Tibial nerve (tissue), 4 donors: Measurements from ENCODE around the gene SPATC1L. TPM values are rescaled to one million over a fixed set of nuclear protein-coding genes. Genes with fewer than 3 reads are reported as not detected.

Experiments used
- DNase-seq, 2 donors: peaks; one replicate each; pipeline ENCODE4 v3.0.0-alpha.2; 2019; ENCODE audit warnings: low spot score in 2 of 2
- H3K27ac ChIP-seq, 4 donors: fragments of 200-600 bp; sonication (generic) in 3 of 4; one replicate each; pipeline ENCODE4 v1.5.1; 2017 to 2019; ENCODE audit warnings: mild to moderate bottlenecking in 1 of 4
- H3K27me3 ChIP-seq, 2 donors: fragments of 200-600 bp; sonication (generic) in 1 of 2; one replicate each; pipeline versions ENCODE4 v1.5.1 to v1.6.0; 2017 to 2019
- H3K36me3 ChIP-seq, 3 donors: fragments of 200-600 bp; sonication (generic); one replicate each; pipeline ENCODE4 v1.5.1; 2018 to 2019
- H3K4me1 ChIP-seq, 4 donors: fragments of 200-600 bp; sonication (generic) in 3 of 4; one replicate each; pipeline ENCODE4 v1.5.1; 2017 to 2019
- H3K4me3 ChIP-seq, 4 donors: fragments of 200-600 bp; sonication (generic) in 3 of 4; one replicate each; pipeline ENCODE4 v1.5.1; 2017 to 2019; ENCODE audit warnings: mild to moderate bottlenecking in 1 of 4, moderate library complexity in 1 of 4
- H3K9me3 ChIP-seq, 4 donors: fragments of 200-600 bp; sonication (generic) in 3 of 4; one replicate each; pipeline ENCODE4 v1.5.1; 2017 to 2019
- EP300 ChIP-seq, 2 donors: sonication (generic); formaldehyde crosslinking; IDR thresholded peaks; one replicate each; pipeline ENCODE4 v1.6.1; 2017; ENCODE audit warnings: antibody characterized with exemption in 2 of 2, mild to moderate bottlenecking in 1 of 2
- POLR2A ChIP-seq, 2 donors: fragments of 450-650 bp; IDR thresholded peaks; one replicate each; pipeline ENCODE4 v1.6.1; 2017; ENCODE audit warnings: antibody characterized with exemption in 2 of 2, mild to moderate bottlenecking in 2 of 2, moderate library complexity in 2 of 2
- WGBS, 2 donors: methylation state at CpG; one replicate each; pipeline ENCODE4 v1.1.5; 2018; 5-methylcytosine and 5-hydroxymethylcytosine counted together
- total RNA-seq, 4 donors: library from RNA; depleted of rRNA; stranded (reverse); fragments of >200 nt; gene quantifications; one replicate each; pipeline ENCODE4 v1.1.0, GENCODE V29; 2016
- TF ChIP-seq, protein P1 (sequence below), 5 experiments: fragments of 200-600 bp in 3 of 5; fragments of 450-650 bp in 2 of 5; sonication (generic) in 3 of 5; IDR thresholded peaks; one replicate each; pipeline ENCODE4 v1.5.1; 2016 to 2019; ENCODE audit warnings: antibody characterized with exemption in 5 of 5, mild to moderate bottlenecking in 3 of 5, moderate library complexity in 2 of 5

Gene SPATC1L
- total RNA-seq, 4 donors from 2014 or later = 4.5 to 12.9 (median 8.0) TPM

DNA sequence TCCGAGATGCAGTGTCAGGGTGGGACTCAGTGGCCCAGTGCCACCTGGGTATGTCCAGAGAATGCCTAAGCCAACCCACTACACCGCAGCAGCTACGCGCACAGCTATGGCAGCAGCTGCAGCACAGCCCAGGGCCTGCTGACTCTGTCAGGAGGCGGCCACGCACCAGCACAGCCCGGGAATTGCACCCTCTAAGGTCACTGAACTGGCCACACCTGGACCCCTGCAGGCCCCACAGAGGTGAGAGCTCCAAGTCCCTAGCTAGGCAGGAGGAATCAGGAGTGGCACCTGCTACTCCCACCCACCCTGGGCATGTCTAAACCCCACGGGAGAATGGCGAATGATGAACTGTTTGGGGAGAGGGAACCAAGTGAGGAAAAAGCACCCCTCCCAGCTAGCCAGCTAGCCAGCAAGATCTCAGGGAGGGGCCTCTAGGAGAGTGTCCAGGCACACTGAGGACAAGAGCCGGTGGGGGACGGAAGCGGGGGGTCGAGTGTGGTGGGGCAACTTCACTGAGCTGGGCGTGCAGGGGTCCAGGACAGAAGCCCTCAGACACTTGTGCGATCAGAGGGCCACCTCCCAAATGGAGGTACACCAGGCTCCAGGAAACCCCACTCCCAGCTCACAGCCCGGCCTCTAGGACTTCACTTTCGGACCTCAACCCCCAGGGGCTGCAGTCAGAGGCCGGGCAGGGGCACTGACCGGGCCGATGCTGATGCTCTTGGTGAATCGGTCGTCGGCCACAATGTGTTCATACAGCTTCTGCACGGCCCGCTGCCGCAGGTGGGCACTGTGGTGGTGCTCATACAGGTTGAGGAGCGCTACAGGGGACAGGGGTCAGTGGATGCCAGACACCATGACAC lies 30.4 kb upstream of the SPATC1L start:
- Histone ChIP-seq H3K9me3 (no peaks in the 10 kb centered on the region), H3K27ac (no peak overlapping the region), H3K36me3 (peaks cover 0 to 94% (median 12%) of the 10 kb centered on the region in 3 donors), H3K4me3 (no peak overlapping the region), H3K27me3 (no peaks in the 10 kb centered on the region), H3K4me1 (no peaks in the 10 kb centered on the region)
- WGBS, 2 donors = 87 to 90% methylated on average over 20 to 27 of the region's 27 CpGs
- no peak for TF ChIP-seq POLR2A (IDR thresholded peaks at IDR 0.05)
- TF ChIP-seq EP300 (IDR thresholded peaks at IDR 0.05) = no peak
- TF ChIP-seq, protein P1, sequence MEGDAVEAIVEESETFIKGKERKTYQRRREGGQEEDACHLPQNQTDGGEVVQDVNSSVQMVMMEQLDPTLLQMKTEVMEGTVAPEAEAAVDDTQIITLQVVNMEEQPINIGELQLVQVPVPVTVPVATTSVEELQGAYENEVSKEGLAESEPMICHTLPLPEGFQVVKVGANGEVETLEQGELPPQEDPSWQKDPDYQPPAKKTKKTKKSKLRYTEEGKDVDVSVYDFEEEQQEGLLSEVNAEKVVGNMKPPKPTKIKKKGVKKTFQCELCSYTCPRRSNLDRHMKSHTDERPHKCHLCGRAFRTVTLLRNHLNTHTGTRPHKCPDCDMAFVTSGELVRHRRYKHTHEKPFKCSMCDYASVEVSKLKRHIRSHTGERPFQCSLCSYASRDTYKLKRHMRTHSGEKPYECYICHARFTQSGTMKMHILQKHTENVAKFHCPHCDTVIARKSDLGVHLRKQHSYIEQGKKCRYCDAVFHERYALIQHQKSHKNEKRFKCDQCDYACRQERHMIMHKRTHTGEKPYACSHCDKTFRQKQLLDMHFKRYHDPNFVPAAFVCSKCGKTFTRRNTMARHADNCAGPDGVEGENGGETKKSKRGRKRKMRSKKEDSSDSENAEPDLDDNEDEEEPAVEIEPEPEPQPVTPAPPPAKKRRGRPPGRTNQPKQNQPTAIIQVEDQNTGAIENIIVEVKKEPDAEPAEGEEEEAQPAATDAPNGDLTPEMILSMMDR (IDR thresholded peaks at IDR 0.05) = no peak
- no peak for DNase-seq

DNA sequence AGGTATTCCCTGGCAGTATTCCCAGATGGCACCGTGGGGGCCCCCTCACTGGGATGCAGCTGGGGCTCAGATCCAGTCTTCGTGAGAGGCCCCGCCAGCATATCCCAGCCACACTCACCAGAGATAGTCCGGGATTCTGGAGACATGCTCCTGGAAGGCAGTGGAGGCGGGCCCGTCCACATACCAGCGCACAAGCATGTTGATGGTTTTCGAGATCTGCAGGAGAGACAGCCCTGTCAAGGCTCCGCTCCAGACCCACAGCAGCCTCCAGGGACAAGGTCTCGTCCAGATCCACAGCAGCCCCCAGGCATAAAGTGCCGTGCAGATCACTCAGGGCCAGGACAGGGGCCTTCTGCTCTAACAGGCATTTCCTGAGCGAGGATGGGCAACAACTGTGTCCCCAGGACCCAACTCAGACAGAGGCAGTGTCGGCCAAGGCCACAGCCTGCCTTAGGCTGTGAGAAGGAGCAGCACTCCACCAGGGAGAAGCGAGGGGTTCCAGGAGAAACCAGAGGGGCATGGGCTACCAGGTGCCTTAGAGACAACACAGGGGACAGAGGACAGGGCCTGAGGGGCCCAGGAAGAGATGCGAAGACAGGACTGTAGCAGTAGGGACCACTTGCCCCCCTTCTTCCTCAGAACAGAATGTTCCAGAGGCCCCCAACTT lies 29.5 kb upstream of the SPATC1L start:
- Histone ChIP-seq H3K27me3 (no peaks in the 10 kb centered on the region), H3K36me3 (peaks cover 0 to 94% (median 12%) of the 10 kb centered on the region in 3 donors), H3K27ac (no peak overlapping the region), H3K9me3 (no peaks in the 10 kb centered on the region), H3K4me1 (no peaks in the 10 kb centered on the region), H3K4me3 (no peak overlapping the region)
- DNase-seq = no peak
- TF ChIP-seq POLR2A (IDR thresholded peaks at IDR 0.05) = no peak
- TF ChIP-seq, protein P1 (IDR thresholded peaks at IDR 0.05) = no peak
- TF ChIP-seq EP300 (IDR thresholded peaks at IDR 0.05) = no peak
- WGBS, 2 donors = 87 to 88% methylated on average over 12 to 15 of the region's 15 CpGs

DNA sequence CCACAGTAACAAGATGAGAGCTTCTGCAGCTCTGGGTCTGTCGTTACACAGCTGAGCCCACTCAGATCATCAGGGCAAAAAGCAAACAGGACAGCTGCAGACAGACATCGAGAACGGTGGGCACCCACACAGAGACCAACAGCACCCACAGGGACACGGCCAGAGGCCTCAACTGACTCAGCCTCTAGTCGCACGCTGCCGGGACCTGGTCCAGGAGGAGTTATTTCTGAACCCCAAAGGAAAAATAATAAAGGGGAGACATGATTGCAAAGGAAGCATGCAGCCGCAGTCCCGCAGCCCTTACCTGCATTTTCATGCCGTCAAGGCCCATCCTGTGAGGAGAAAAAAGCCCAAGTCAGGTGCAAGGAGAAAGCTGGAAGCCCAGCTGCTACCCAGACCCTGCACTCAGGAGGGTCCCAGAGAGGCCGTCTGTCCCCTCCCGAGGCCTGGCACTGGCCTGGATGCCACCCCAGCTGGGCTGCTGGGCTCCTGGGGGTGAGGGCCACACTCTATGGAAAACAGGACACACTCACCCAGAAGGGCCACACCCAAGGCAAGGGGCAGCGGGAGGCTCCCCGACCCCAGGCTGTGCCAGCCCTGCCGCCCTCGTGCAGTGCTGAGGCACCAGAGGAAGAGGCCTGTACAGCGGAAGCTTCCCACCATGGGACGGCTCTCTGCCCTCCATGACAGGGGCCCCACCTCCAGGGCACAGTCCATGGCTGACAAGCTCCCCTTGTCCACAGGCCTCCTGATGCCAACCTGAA lies 28.6 kb upstream of the SPATC1L start:
- H3K27ac ChIP-seq = no peak overlapping the region
- WGBS, 2 donors = 90% methylated on average over 18 of the region's 18 CpGs
- no peak for TF ChIP-seq POLR2A (IDR thresholded peaks at IDR 0.05)
- no peak for TF ChIP-seq EP300 (IDR thresholded peaks at IDR 0.05)
- TF ChIP-seq, protein P1 (IDR thresholded peaks at IDR 0.05) = no peak
- no peaks in the 10 kb centered on the region for H3K9me3 ChIP-seq
- H3K4me3 ChIP-seq = no peak overlapping the region
- no peaks in the 10 kb centered on the region for H3K27me3 ChIP-seq
- no peak for DNase-seq
- H3K4me1 ChIP-seq = no peaks in the 10 kb centered on the region
- H3K36me3 ChIP-seq = peaks cover 0 to 96% (median 12%) of the 10 kb centered on the region in 3 donors

DNA sequence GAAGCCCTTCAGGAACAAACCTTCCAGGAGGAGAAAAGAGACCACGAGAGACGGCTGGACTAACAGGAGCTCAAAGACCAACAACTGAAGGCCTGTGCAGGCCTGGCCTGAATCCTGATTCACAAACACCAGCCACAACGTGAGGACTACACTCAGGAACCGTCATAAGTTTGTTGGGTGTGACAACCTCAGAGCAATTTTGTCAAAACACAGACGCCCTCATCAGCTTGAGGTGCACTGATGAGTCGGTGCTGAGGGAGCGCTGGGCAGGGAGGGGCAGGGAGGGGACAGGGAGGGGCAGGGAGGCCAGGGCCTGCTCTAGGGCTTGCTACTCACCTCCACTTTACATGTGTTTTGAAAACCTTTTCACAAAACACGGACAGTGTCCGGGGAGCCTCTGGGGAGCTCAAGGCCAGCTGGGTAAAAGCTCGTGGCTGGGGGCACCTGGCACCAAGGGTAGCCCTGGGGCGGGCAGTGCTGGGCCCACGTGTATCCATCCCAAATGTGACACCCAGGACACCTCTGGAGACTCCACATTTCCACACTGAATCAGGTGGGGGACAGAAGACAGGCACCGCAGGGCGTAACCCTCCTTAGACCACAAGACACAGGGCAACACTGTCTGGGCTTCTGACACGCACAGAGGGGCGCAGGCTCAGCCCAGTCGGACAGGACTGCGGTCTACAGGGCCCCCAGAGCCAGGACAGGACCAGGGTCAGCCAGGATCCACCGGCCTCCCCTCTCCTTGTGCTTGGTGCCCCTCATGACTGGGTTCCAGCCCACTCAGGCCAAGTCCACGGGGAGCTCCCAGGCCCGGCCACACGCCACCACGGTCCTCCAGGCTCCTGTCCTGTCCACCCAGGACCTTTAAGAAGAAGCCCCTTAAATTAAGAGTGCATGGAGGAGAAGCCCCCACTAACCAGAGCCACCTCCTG lies 27.8 kb upstream of the SPATC1L start:
- peaks cover 0 to 96% (median 12%) of the 10 kb centered on the region in 3 donors for H3K36me3 ChIP-seq
- H3K4me3 ChIP-seq = no peak overlapping the region
- H3K9me3 ChIP-seq = no peaks in the 10 kb centered on the region
- H3K27ac ChIP-seq = no peak overlapping the region
- DNase-seq = no peak
- TF ChIP-seq EP300 (IDR thresholded peaks at IDR 0.05) = no peak
- TF ChIP-seq POLR2A (IDR thresholded peaks at IDR 0.05) = no peak
- TF ChIP-seq, protein P1 (IDR thresholded peaks at IDR 0.05) = no peak
- H3K4me1 ChIP-seq = no peaks in the 10 kb centered on the region
- no peaks in the 10 kb centered on the region for H3K27me3 ChIP-seq
- 84 to 85% methylated on average over 20 to 23 of the region's 23 CpGs for WGBS, 2 donors
